ENCODE results near the gene FLRT2. TPM values are rescaled to one million over a fixed set of nuclear protein-coding genes. Genes with fewer than 3 reads are reported as not detected.

Gene FLRT2
- total and polyA plus RNA-seq, 9 of the 15 experiments (the other 6 are each of a cell fraction or from before 2014, with no cell fraction given): 0.02 TPM; not detected in 8

- no peak for TF ChIP-seq CREB3 (tag; conservative IDR thresholded peaks at IDR 0.05; ENCODE audit: low read depth)
- no peak for TF ChIP-seq NONO (IDR thresholded peaks at IDR 0.05; ENCODE audit: low read depth in 2 of 2, low read length in 1 of 2)
Observed at GRCh38 chr14:85622106-85622505, 92.2 kb downstream of the FLRT2 start (continued).

GRCh38 chr14:85622986-85623685, 93.2 kb downstream of the FLRT2 start:
- ATAC-seq (no peak), DNase-seq (ENCODE audit: extremely low read depth in 1 of 4, low spot score in 3 of 4) (no peak), FAIRE-seq (no peak)
- WGBS (ENCODE audit: insufficient coverage, low coverage, missing lambda C conversion rate): 10% methylated on average over 22 of the region's 27 CpGs
- TF ChIP-seq NEUROD1 (IDR thresholded peaks at IDR 0.05; ENCODE audit: borderline replicate concordance, low read depth, low read length, partially characterized antibody): no peak
- no peak for TF ChIP-seq XRCC5 (IDR thresholded peaks at IDR 0.05; ENCODE audit: low read depth, low read length)
- no peak for TF ChIP-seq CHCHD3 (CRISPR knock-in tag; IDR thresholded peaks at IDR 0.05)
- TF ChIP-seq ARID1B (IDR thresholded peaks at IDR 0.05): no peak
- no peak for TF ChIP-seq RCOR1 (IDR thresholded peaks at IDR 0.05; ENCODE audit: borderline replicate concordance in 1 of 2, low read depth in 2 of 2, low read length in 2 of 2)
- TF ChIP-seq CLOCK (CRISPR knock-in tag; IDR thresholded peaks at IDR 0.05; ENCODE audit: borderline replicate concordance): no peak
- TF ChIP-seq TCF7 (IDR thresholded peaks at IDR 0.05; ENCODE audit: borderline replicate concordance): no peak
- TF ChIP-seq ZFPM2 (CRISPR knock-in tag; IDR thresholded peaks at IDR 0.05): no peak
- TF ChIP-seq GTF2A2 (tag; IDR thresholded peaks at IDR 0.05): no peak
- TF ChIP-seq NELFE (IDR thresholded peaks at IDR 0.05; ENCODE audit: insufficient read depth, insufficient read length): no peak
- no peak for TF ChIP-seq ZNF133 (CRISPR knock-in tag; IDR thresholded peaks at IDR 0.05)
- TF ChIP-seq KDM4B (IDR thresholded peaks at IDR 0.05; ENCODE audit: borderline replicate concordance in 2 of 2, low read depth in 1 of 2): no peak
- Histone ChIP-seq H3K36me3 (ENCODE audit: control insufficient read depth, insufficient read depth, low read length) (no peaks in the 10 kb centered on the region), H3K9me1 (ENCODE audit: control insufficient read depth, insufficient read depth, low read length) (no peaks in the 10 kb centered on the region), H3K4me1 (replicated peaks in 1 of 2; ENCODE audit: control insufficient read depth in 2 of 2, insufficient read depth in 2 of 2, low read length in 2 of 2) (no peaks in the 10 kb centered on the region), H2AFZ (ENCODE audit: low read depth, low read length) (no peak overlapping the region), H3K4me3 (no peak overlapping the region), H3K27me3 (ENCODE audit: control insufficient read depth in 2 of 2, insufficient read depth in 2 of 2, low read length in 2 of 2) (no peaks in the 10 kb centered on the region), H3K4me2 (ENCODE audit: insufficient read depth, low read length) (no peak overlapping the region), H3K27ac (ENCODE audit: extremely low read depth, low read depth, low read length) (no peak overlapping the region), H4K20me1 (replicated peaks; ENCODE audit: control insufficient read depth, insufficient read depth, low read length) (no peaks in the 10 kb centered on the region), H3K9ac (ENCODE audit: insufficient read depth in 1 of 2, low read depth in 2 of 2, low read length in 2 of 2) (no peak overlapping the region), H3K9me3 (replicated peaks; ENCODE audit: control insufficient read depth, insufficient read depth, low read depth, low read length) (no peaks in the 10 kb centered on the region), H3K79me2 (ENCODE audit: control insufficient read depth, insufficient read depth, low read length) (no peaks in the 10 kb centered on the region)
- no TSS peak for BruUV-seq (replicated peaks)
- intact Hi-C loops (cut with micrococcal nuclease) (no loop called here), in situ Hi-C loops (cut with MboI) (no loop called here)
- ChIA-PET CTCF (ENCODE audit: low intra/inter-chr PET ratio) (no interaction called here), POLR2A (no interaction called here)

All from K562 (cell line).